Heart left ventricle (tissue), 16 donors: ENCODE results near the gene REL. TPM values are rescaled to one million over a fixed set of nuclear protein-coding genes. Genes with fewer than 3 reads are reported as not detected.
A peak's percentile ranks its signal among the peaks of the same experiment; 100 is the strongest.
"Not testable (repeated sequence)": the region's sequence is repeated elsewhere in the genome, so short reads cannot be mapped to it uniquely, and the experiment has no call there.

Source experiments
- ATAC-seq, 4 donors: fragments of 200-7000 bp; cut with Tn5 transposase; one replicate each; pipeline ENCODE4 v1.9.1; 2020 to 2022; ENCODE audit warnings: moderate library complexity in 4 of 4, mild to moderate bottlenecking in 3 of 4, moderate number of reproducible peaks in 1 of 4
- DNase-seq, 5 donors: peaks; one replicate each; pipeline ENCODE4 v3.0.0-alpha.2; 2020
- H3K27ac ChIP-seq, 12 donors: fragments of 200-600 bp; sonication (generic) in 4 of 12; one replicate each; pipeline versions ENCODE4 v1.5.0 to v1.8.0; 2016 to 2022; ENCODE audit warnings: mild to moderate bottlenecking in 2 of 12
- H3K27me3 ChIP-seq, 9 donors: fragments of 200-600 bp; sonication (generic) in 2 of 9; one replicate each; pipeline versions ENCODE4 v1.5.1 to v1.8.0; 2016 to 2022; ENCODE audit warnings: mild to moderate bottlenecking in 3 of 9
- H3K36me3 ChIP-seq, 9 donors: fragments of 200-600 bp; sonication (generic) in 2 of 9; one replicate each; pipeline versions ENCODE4 v1.5.0 to v1.8.0; 2018 to 2022; ENCODE audit warnings: mild to moderate bottlenecking in 2 of 9
- H3K4me1 ChIP-seq, 12 donors: fragments of 200-600 bp; sonication (generic) in 4 of 12; one replicate each; pipeline versions ENCODE4 v1.5.0 to v1.8.0; 2016 to 2022; ENCODE audit warnings: mild to moderate bottlenecking in 3 of 12
- H3K4me3 ChIP-seq, 12 donors: fragments of 200-600 bp; sonication (generic) in 4 of 12; one replicate each; pipeline versions ENCODE4 v1.5.0 to v1.8.0; 2017 to 2022; ENCODE audit warnings: mild to moderate bottlenecking in 9 of 12, moderate library complexity in 4 of 12
- H3K9me3 ChIP-seq, 12 donors: fragments of 200-600 bp; sonication (generic) in 4 of 12; one replicate each; pipeline versions ENCODE4 v1.5.0 to v1.8.0; 2016 to 2022; ENCODE audit warnings: mild to moderate bottlenecking in 1 of 12
- CTCF ChIP-seq, 12 donors: fragments of 200-600 bp; sonication (generic) in 4 of 12; IDR thresholded peaks; one replicate each; pipeline versions ENCODE4 v1.5.0 to v1.8.0; 2018 to 2022; ENCODE audit warnings: antibody characterized with exemption in 12 of 12, mild to moderate bottlenecking in 5 of 12
- POLR2A ChIP-seq, 2 donors: fragments of 450-650 bp; IDR thresholded peaks; one replicate each; pipeline ENCODE4 v1.6.1; 2017; ENCODE audit warnings: antibody characterized with exemption in 2 of 2, mild to moderate bottlenecking in 2 of 2, moderate library complexity in 2 of 2
- whole genome bisulfite sequencing, 4 donors: extraction: QIAGEN DNeasy Blood & Tissue Kit in 2 of 4; methylation state at CpG; one replicate each; pipeline versions ENCODE4 v1.1.5 to v1.1.7; 2013 to 2018; 5-methylcytosine and 5-hydroxymethylcytosine counted together
- intact Hi-C, 10 donors: fragments of 100-400 bp; cut with DNase I; formaldehyde crosslinking; loops; one replicate each; pipeline versions ENCODE4 v1.11.1 to v1.14.2; 2022
- polyA plus RNA-seq, 2 donors: library from polyadenylated mRNA; stranded (reverse); fragments of 200-250 nt; gene quantifications; one replicate each; pipeline ENCODE4 v1.2.3, GENCODE V29; 2013
- total RNA-seq, 9 donors: library from RNA; depleted of rRNA in 2 of 9; stranded (reverse); fragments of >200 nt in 2 of 9; fragmentation: NEBNext Ultra II Directional in 3 of 9; extraction: Animal tissue kit (Norgen Biotek cat#: 25700) in 3 of 9; gene quantifications; one replicate each; pipeline versions ENCODE4 v1.1.0 to v1.2.4, GENCODE V29; 2016 to 2023
- donor health status: ischemic (EF 13 %, LVEDD 7.1; RV severe dilation, severe dysfunction).
- donor health status: healthy with polysubstance abuse.
- donor health status: DM: no; HTN: yes; CAD: no.
- donor health status: DM: no; HTN: no; CAD: no.
- donor health status: ischemic (EF 25% LVEDD 6.9; RV normal size, moderate dysfunction).
- donor health status: ischemic (EF 25% LVEDD 5.7; RV mildly dilated, moderate dysfunction).
- donor health status: healthy.
- donor health status: DM: yes; HTN: yes; CAD: no.
- donor health status: ischemic (EF 35%, LVEDD 5.7; RV mildly dilated, moderate dysfunction).
- donor health status: nonischemic (EF 11% LVEDD 7.7; RV severe dilation, severe dysfunction).
- donor health status: DM: yes; HTN: yes; CAD: no.
- donor health status: PGD.
- donor health status: ischemic (EF 29% LVEDD 5.4; RV normal size, mild dysfunction).
- donor health status: nonischemic (EF 23%, LVEDD 6.1; RV moderate dilation, normal function).

REL gene
- total and polyA plus RNA-seq, 11 donors = 1.4 to 16.0 (median 6.0) TPM

GRCh38 chr2:60885683-60886082 lies 4.3 kb downstream of the REL start:
- Histone ChIP-seq H3K9me3 (no peaks in the 10 kb centered on the region), H3K4me1 (peaks cover 3 to 55% (median 31%) of the 10 kb centered on the region in 12 donors), H3K36me3 (no peaks in the 10 kb centered on the region), H3K27me3 (no peaks in the 10 kb centered on the region), H3K4me3 (peak overlapping the region in 1 of 12 donors; percentile 77), H3K27ac (peak overlapping the region in 3 of 12 donors; percentile 12 to 97 (median 96))
- ATAC-seq (no peak), DNase-seq (no peak)
- WGBS, 4 donors = 46 to 56% (median 51%) methylated on average over 2 of the region's 2 CpGs
- intact Hi-C loops = loop anchor here in 3 of 10 donors (10.0 kb wide), 3 partner anchors 91 to 129 kb away; partner anchors contain the start of genes PEX13 (in 1 of the 3) and PUS10 (in 1 of the 3)
- TF ChIP-seq CTCF (IDR thresholded peaks at IDR 0.05) = no peak
- TF ChIP-seq POLR2A (IDR thresholded peaks at IDR 0.05) = no peak

- 62 to 70% (median 67%) methylated on average over 3 of the region's 3 CpGs for WGBS, 4 donors
- DNase-seq (no peak), ATAC-seq (no peak)
- no peaks in the 10 kb centered on the region for H3K27me3 ChIP-seq
- peaks cover 0 to 7% (median 1%) of the 10 kb centered on the region in 9 donors for H3K36me3 ChIP-seq
- H3K4me3 ChIP-seq = no peak overlapping the region
- intact Hi-C loops = loop anchor here in 3 of 10 donors (10.0 kb wide), 3 partner anchors 92 to 128 kb away; partner anchors contain the start of genes PEX13 (in 1 of the 3) and PUS10 (in 1 of the 3)
- no peaks in the 10 kb centered on the region for H3K9me3 ChIP-seq
- TF ChIP-seq CTCF (IDR thresholded peaks at IDR 0.05) = no peak
- no peak for TF ChIP-seq POLR2A (IDR thresholded peaks at IDR 0.05)
- H3K27ac ChIP-seq = no peak overlapping the region
- peaks cover 3 to 55% (median 31%) of the 10 kb centered on the region in 12 donors for H3K4me1 ChIP-seq
These were observed 5.6 kb downstream of the REL start for GRCh38 chr2:60886991-60887390.

- Histone ChIP-seq H3K27me3 (no peaks in the 10 kb centered on the region), H3K4me3 (no peak overlapping the region), H3K27ac (no peak overlapping the region), H3K9me3 (no peaks in the 10 kb centered on the region), H3K36me3 (peaks cover 0 to 25% (median 20%) of the 10 kb centered on the region in 9 donors), H3K4me1 (peaks cover 0 to 46% (median 22%) of the 10 kb centered on the region in 12 donors)
- intact Hi-C loops = loop anchor here in 3 of 10 donors (10.0 kb wide), 3 partner anchors 94 to 126 kb away; partner anchors contain the start of genes PEX13 (in 1 of the 3) and PUS10 (in 1 of the 3)
- WGBS, 4 donors = 97 to 99% (median 98%) methylated on average over 2 of the region's 2 CpGs
- no peak for DNase-seq
- no peak for ATAC-seq
- no peak for TF ChIP-seq CTCF (IDR thresholded peaks at IDR 0.05)
- no peak for TF ChIP-seq POLR2A (IDR thresholded peaks at IDR 0.05)
These were observed 7.5 kb downstream of the REL start for GRCh38 chr2:60888853-60889252.

- WGBS, 4 donors = 94 to 97% (median 97%) methylated on average over 7 of the region's 7 CpGs
- not testable (repeated sequence) for H3K27me3 ChIP-seq, DNase-seq, H3K27ac ChIP-seq, ATAC-seq, H3K4me3 ChIP-seq, H3K9me3 ChIP-seq
- peaks cover 0 to 37% (median 17%) of the 10 kb centered on the region in 12 donors for H3K4me1 ChIP-seq
- intact Hi-C loops = loop anchor here in 3 of 10 donors (10.0 kb wide), 3 partner anchors 95 to 125 kb away; partner anchors contain the start of genes PEX13 (in 1 of the 3) and PUS10 (in 1 of the 3)
- peaks cover 0 to 35% (median 29%) of the 10 kb centered on the region in 9 donors for H3K36me3 ChIP-seq
These were observed 8.4 kb downstream of the REL start for GRCh38 chr2:60889581-60890392.
